Osteocyte (in vitro differentiated cells): Measurements from ENCODE around the gene STAB1. TPM values are rescaled to one million over a fixed set of nuclear protein-coding genes. Genes with fewer than 3 reads are reported as not detected.
A peak's percentile ranks its signal among the peaks of the same experiment; 100 is the strongest.

ENCODE experiments used
- DNase-seq: peaks from one replicate; pipeline ENCODE4 v3.0.0; 2021; ENCODE audit warnings: mixed read lengths; ENCODE audit not compliant: unreplicated experiment; ENCODE audit errors: extremely low spot score
- H3K27ac Mint-ChIP-seq: one replicate; pipeline ENCODE4 v1.8.0; 2021; ENCODE audit warnings: mild to moderate bottlenecking, mixed read lengths; ENCODE audit not compliant: unreplicated experiment
- H3K27me3 Mint-ChIP-seq: one replicate; pipeline ENCODE4 v1.8.0; 2021; ENCODE audit warnings: mixed read lengths; ENCODE audit not compliant: unreplicated experiment
- H3K36me3 Mint-ChIP-seq: one replicate; pipeline ENCODE4 v1.8.0; 2021; ENCODE audit warnings: mixed read lengths; ENCODE audit not compliant: unreplicated experiment
- H3K4me1 Mint-ChIP-seq: one replicate; pipeline ENCODE4 v1.8.0; 2021; ENCODE audit warnings: mixed read lengths; ENCODE audit not compliant: unreplicated experiment
- H3K4me3 Mint-ChIP-seq: one replicate; pipeline ENCODE4 v1.8.0; 2021; ENCODE audit warnings: mild to moderate bottlenecking, moderate library complexity, mixed read lengths; ENCODE audit not compliant: unreplicated experiment
- H3K9me3 Mint-ChIP-seq: one replicate; pipeline ENCODE4 v1.8.0; 2021; ENCODE audit warnings: mixed read lengths; ENCODE audit not compliant: unreplicated experiment
- total RNA-seq: library from RNA; stranded (reverse); gene quantifications from 2 replicates; pipeline ENCODE4 v1.2.1, GENCODE V29; 2021
- TF ChIP-seq, protein P1 (sequence below): fragments of 200-600 bp; sonication (generic); IDR thresholded peaks from 2 replicates; pipeline ENCODE4 v1.5.0; 2021; ENCODE audit warnings: antibody characterized with exemption, mild to moderate bottlenecking, moderate library complexity

Gene STAB1
- total RNA-seq, 1 donor from 2014 or later = not detected

DNA sequence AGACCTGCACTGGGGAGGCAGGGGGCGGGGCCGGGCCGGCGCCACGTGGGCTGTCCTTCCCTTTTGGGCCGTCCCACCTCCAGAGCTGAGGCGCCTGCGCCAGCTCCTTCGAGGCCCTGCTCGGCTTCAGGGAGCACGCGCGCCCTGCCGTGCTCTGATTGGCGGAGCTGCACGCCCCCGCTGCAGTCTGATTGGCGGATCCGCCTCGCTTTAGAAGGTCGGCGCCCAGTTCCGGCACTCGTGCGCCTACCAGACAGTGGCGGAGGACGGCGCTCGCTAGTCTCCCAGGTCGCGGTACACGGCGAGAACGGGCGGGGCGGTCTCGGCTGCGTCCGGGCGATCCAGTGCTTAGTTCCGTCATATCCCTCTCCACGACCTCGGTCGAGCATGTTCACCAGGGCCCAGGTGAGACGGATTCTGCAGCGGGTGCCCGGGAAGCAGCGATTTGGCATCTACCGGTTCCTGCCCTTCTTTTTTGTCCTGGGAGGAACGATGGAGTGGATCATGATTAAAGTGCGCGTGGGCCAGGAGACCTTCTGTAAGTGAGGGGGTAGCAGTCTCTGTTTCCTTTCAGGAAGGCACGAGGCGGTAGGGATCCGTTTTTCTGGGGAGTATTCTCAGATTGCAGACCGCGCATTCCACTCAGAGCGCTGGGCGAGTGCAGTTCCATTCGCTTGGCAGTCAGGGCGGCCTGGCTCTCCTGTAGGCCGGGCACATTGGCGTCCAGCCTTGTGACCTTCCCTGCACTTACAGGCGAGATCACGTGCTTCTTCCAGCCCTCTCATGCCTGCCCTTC, 41.4 kb downstream of the STAB1 start, which contains the start of gene UQCC5:
Gene UQCC5, plus strand, starts transcription at position 237 of the 796 bp plus-strand sequence. Its CDS starts 151 bp downstream, at position 388.
- H3K4me3 Mint-ChIP-seq = peak within 1 kb of the TSS; percentile 99
- H3K4me1 Mint-ChIP-seq = peaks cover 48% of the 10 kb centered on the region
- TF ChIP-seq, protein P1, sequence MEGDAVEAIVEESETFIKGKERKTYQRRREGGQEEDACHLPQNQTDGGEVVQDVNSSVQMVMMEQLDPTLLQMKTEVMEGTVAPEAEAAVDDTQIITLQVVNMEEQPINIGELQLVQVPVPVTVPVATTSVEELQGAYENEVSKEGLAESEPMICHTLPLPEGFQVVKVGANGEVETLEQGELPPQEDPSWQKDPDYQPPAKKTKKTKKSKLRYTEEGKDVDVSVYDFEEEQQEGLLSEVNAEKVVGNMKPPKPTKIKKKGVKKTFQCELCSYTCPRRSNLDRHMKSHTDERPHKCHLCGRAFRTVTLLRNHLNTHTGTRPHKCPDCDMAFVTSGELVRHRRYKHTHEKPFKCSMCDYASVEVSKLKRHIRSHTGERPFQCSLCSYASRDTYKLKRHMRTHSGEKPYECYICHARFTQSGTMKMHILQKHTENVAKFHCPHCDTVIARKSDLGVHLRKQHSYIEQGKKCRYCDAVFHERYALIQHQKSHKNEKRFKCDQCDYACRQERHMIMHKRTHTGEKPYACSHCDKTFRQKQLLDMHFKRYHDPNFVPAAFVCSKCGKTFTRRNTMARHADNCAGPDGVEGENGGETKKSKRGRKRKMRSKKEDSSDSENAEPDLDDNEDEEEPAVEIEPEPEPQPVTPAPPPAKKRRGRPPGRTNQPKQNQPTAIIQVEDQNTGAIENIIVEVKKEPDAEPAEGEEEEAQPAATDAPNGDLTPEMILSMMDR = no peak
- no peaks in the 10 kb centered on the region for H3K27me3 Mint-ChIP-seq
- peak within 1 kb of the TSS; percentile 98 for H3K27ac Mint-ChIP-seq
- no peaks in the 10 kb centered on the region for H3K9me3 Mint-ChIP-seq
- peak; percentile 99 for DNase-seq
- H3K36me3 Mint-ChIP-seq = peaks cover 17% of the 10 kb centered on the region

DNA sequence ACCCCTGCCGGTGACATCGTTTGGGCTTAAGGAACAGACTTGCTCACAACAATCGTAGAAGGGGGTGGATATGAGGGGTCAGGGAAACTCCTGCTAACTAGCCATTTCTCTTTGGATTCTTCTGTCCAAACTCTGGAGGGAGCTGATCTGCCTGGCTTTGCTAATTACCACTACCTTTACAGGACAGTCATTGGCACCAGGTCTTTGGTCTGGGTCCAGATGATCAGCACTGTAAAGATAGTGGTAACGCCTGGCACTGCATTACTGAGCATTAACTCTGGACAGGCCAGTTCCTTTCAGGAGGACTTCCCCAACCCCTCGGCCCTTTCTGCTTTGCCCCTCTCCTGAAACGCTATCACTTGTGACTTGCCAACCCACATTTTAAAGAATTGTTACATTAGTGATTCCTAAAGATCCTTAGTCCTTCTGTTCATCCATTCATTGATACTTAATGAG, 42.1 kb downstream of the STAB1 start:
- Mint-ChIP-seq H3K4me3 (peak overlapping the region; percentile 99), H3K36me3 (peaks cover 17% of the 10 kb centered on the region), H3K9me3 (no peaks in the 10 kb centered on the region), H3K27ac (peak overlapping the region; percentile 98), H3K27me3 (no peaks in the 10 kb centered on the region), H3K4me1 (peaks cover 45% of the 10 kb centered on the region)
- peak; percentile 59 for DNase-seq
- TF ChIP-seq, protein P1 = no peak

DNA sequence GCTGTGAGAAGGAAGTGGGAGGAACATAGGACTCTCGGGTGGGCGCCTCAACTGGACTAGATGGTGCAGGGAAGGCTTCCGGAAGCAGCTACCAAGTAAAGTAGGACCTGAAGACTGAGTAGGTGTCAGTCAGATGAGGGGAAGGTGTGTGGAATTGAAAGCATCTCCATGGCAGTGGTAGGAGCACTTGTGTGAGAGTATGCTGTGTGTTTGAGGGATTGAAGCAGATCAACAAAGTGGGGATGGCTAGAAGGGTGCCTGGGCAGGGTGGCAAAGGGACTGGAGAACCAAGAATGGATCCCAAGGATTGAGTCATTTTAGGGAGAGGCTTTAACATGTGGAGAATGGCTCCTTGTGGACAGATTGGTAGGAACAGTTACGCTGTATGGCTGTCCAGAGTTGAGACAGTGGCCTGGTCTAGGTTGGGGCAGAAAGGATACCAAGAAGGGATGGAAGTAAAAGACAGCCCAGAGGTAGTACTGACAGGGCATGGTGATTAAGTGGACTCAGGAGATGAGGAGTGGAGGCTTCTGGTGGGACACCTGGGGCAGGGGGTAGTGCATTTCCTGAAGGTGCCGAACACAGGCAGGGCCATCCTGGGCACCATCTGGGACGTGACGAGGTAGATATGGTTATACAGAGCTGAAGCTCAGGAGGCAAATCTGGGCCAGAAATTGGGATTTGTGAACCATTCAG, 42.7 kb downstream of the STAB1 start:
- Mint-ChIP-seq H3K36me3 (peaks cover 17% of the 10 kb centered on the region), H3K4me3 (peak overlapping the region; percentile 99), H3K27ac (peak overlapping the region; percentile 98), H3K9me3 (no peaks in the 10 kb centered on the region), H3K4me1 (peaks cover 40% of the 10 kb centered on the region), H3K27me3 (no peaks in the 10 kb centered on the region)
- peak; percentile 42 for DNase-seq
- TF ChIP-seq, protein P1 = no peak

DNA sequence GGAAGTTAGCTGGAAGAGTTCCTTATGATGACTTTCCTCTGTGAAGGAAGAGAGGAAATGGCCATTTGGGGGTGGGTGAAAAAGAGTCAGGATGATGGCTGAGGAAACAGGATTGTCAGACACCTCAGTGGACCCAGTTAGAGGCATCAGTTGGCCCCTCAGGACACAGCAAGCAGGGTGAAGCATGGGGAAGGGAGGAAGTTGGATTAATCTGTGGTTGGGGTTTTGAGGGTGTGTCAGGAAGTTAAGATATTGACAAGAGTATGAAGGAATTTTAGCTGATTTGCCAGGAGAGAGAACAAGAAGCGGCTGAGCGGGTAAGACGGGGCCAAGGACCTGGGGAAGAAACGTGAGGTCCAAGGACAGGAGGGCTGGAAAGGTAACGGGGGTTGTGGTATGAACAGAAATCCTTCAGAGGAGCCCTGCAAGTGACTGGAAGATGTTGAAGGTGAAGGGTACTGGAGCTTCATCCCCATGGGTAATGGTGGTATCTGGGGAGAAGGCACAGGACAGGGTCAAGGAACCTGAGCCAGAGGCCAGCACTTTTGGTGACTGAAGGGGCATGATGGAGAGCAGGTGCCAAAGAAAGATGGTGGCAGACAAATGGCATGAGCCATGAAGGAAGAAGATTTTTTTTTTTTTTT, 44.0 kb downstream of the STAB1 start:
- Mint-ChIP-seq H3K27me3 (no peaks in the 10 kb centered on the region), H3K4me3 (peak overlapping the region; percentile 23), H3K27ac (peak overlapping the region; percentile 52), H3K36me3 (peaks cover 17% of the 10 kb centered on the region), H3K4me1 (peaks cover 40% of the 10 kb centered on the region), H3K9me3 (no peaks in the 10 kb centered on the region)
- DNase-seq = peak; percentile 42
- TF ChIP-seq, protein P1 = no peak
